Activated naive CD4-positive, alpha-beta T cell treated with anti-CD3 and anti-CD28 coated beads for 36 hours (primary cell): ENCODE measurements around the gene TNNT1. TPM values are rescaled to one million over a fixed set of nuclear protein-coding genes. Genes with fewer than 3 reads are reported as not detected.

ENCODE experiments used
- CTCF ChIA-PET: fragments of 350-600 bp; sonication (Branson Sonifier 250); formaldehyde crosslinking; loops from one replicate; lab custom pipeline; 2021; ENCODE audit warnings: antibody characterized with exemption; lab: Charles Lee
- DNase-seq: peaks from one replicate; pipeline ENCODE4 v3.0.0-alpha.2; 2020
- H3K27ac Mint-ChIP-seq: one replicate; pipeline ENCODE4 v1.8.0; 2021; ENCODE audit warnings: mild to moderate bottlenecking, mixed read lengths
- H3K27me3 Mint-ChIP-seq: one replicate; pipeline ENCODE4 v1.8.0; 2021; ENCODE audit warnings: low read depth, mixed read lengths
- H3K36me3 Mint-ChIP-seq: one replicate; pipeline ENCODE4 v1.8.0; 2021; ENCODE audit warnings: low read depth, mixed read lengths
- H3K4me1 Mint-ChIP-seq: one replicate; pipeline ENCODE4 v1.8.0; 2021; ENCODE audit warnings: low read depth, mixed read lengths
- H3K4me3 Mint-ChIP-seq: one replicate; pipeline ENCODE4 v1.8.0; 2021; ENCODE audit warnings: mild to moderate bottlenecking, moderate library complexity, mixed read lengths
- H3K9me3 Mint-ChIP-seq: one replicate; pipeline ENCODE4 v1.8.0; 2021; ENCODE audit warnings: mixed read lengths
- intact Hi-C: fragments of 100-400 bp; cut with micrococcal nuclease; formaldehyde crosslinking; loops from one replicate; pipeline ENCODE4 v1.15.1; 2023
- total RNA-seq, 2 experiments: library from RNA; stranded (reverse); gene quantifications; one replicate each; pipeline ENCODE4 v1.2.3, GENCODE V29; 2021

Gene TNNT1
- total RNA-seq = not detected

GRCh38 chr19:55149078-55150003 lies at the start of gene TNNT1:
TNNT1 (minus strand) TSS chr19:55149206; CDS start chr19:55147157, 2,049 bp downstream.
- Mint-ChIP-seq H3K36me3 (peaks cover 4% of the 10 kb centered on the region), H3K9me3 (peaks cover 14% of the 10 kb centered on the region), H3K27ac (no peak within 1 kb of the TSS), H3K4me1 (peaks cover 23% of the 10 kb centered on the region), H3K27me3 (peaks cover 39% of the 10 kb centered on the region), H3K4me3 (no peak within 1 kb of the TSS)
- intact Hi-C loops = loop anchor here (10.0 kb wide), 1 partner anchor 455 kb away; the partner anchor contains the start of genes ZNF524 and ZNF865
- CTCF ChIA-PET = no interaction called here
- no peak for DNase-seq

- Mint-ChIP-seq H3K4me1 (no peaks in the 10 kb centered on the region), H3K27me3 (peaks cover 16% of the 10 kb centered on the region), H3K4me3 (no peak overlapping the region), H3K36me3 (no peaks in the 10 kb centered on the region), H3K9me3 (no peaks in the 10 kb centered on the region), H3K27ac (no peak overlapping the region)
- CTCF ChIA-PET = interaction anchor here (1.0 kb wide), 1 partner anchor 94 kb away, joined by 3 read pairs; no protein-coding TSS in a partner anchor
- no peak for DNase-seq
- intact Hi-C loops = no loop called here
Observed at GRCh38 chr19:55198651-55199050, 49.6 kb upstream of the TNNT1 start.

- CTCF ChIA-PET = interaction anchor here (0.5 to 0.6 kb wide), 3 partner anchors 40 to 836 kb away, joined by 3 to 4 read pairs (median 3); no protein-coding TSS in a partner anchor
- Mint-ChIP-seq H3K36me3 (no peaks in the 10 kb centered on the region), H3K27me3 (peaks cover 16% of the 10 kb centered on the region), H3K27ac (no peak overlapping the region), H3K9me3 (no peaks in the 10 kb centered on the region), H3K4me1 (no peaks in the 10 kb centered on the region), H3K4me3 (no peak overlapping the region)
- intact Hi-C loops = no loop called here
- DNase-seq = no peak
Observed at GRCh38 chr19:55197528-55197927, 48.5 kb upstream of the TNNT1 start.

- Mint-ChIP-seq H3K4me3 (no peak overlapping the region), H3K4me1 (no peaks in the 10 kb centered on the region), H3K36me3 (no peaks in the 10 kb centered on the region), H3K9me3 (no peaks in the 10 kb centered on the region), H3K27me3 (peaks cover 17% of the 10 kb centered on the region), H3K27ac (no peak overlapping the region)
- no peak for DNase-seq
- intact Hi-C loops = no loop called here
- CTCF ChIA-PET = interaction anchor here (0.6 kb wide), 1 partner anchor 69 kb away, joined by 3 read pairs; no protein-coding TSS in a partner anchor
Observed at GRCh38 chr19:55196803-55197202, 47.8 kb upstream of the TNNT1 start.

GRCh38 chr19:55193481-55193880 lies 44.5 kb upstream of the TNNT1 start:
- intact Hi-C loops = no loop called here
- CTCF ChIA-PET = interaction anchor here (0.9 kb wide), 1 partner anchor 52 kb away, joined by 3 read pairs; no protein-coding TSS in a partner anchor
- H3K36me3 Mint-ChIP-seq = no peaks in the 10 kb centered on the region
- H3K27ac Mint-ChIP-seq = no peak overlapping the region
- peaks cover 9% of the 10 kb centered on the region for H3K27me3 Mint-ChIP-seq
- no peak overlapping the region for H3K4me3 Mint-ChIP-seq
- DNase-seq = no peak
- H3K4me1 Mint-ChIP-seq = peaks cover 6% of the 10 kb centered on the region
- H3K9me3 Mint-ChIP-seq = no peaks in the 10 kb centered on the region

GRCh38 chr19:55189403-55189835 lies 40.4 kb upstream of the TNNT1 start:
- no peak for DNase-seq
- H3K4me3 Mint-ChIP-seq = no peak overlapping the region
- no peaks in the 10 kb centered on the region for H3K36me3 Mint-ChIP-seq
- peaks cover 14% of the 10 kb centered on the region for H3K27me3 Mint-ChIP-seq
- no peaks in the 10 kb centered on the region for H3K9me3 Mint-ChIP-seq
- CTCF ChIA-PET = no interaction called here
- intact Hi-C loops = no loop called here
- H3K27ac Mint-ChIP-seq = no peak overlapping the region
- peaks cover 7% of the 10 kb centered on the region for H3K4me1 Mint-ChIP-seq

- no peaks in the 10 kb centered on the region for H3K9me3 Mint-ChIP-seq
- peaks cover 18% of the 10 kb centered on the region for H3K27me3 Mint-ChIP-seq
- CTCF ChIA-PET = no interaction called here
- H3K27ac Mint-ChIP-seq = no peak overlapping the region
- H3K36me3 Mint-ChIP-seq = no peaks in the 10 kb centered on the region
- H3K4me1 Mint-ChIP-seq = peaks cover 7% of the 10 kb centered on the region
- no peak for DNase-seq
- intact Hi-C loops = no loop called here
- H3K4me3 Mint-ChIP-seq = no peak overlapping the region
Observed at GRCh38 chr19:55188625-55189024, 39.6 kb upstream of the TNNT1 start.

GRCh38 chr19:55186080-55186479 lies 37.1 kb upstream of the TNNT1 start:
- no peak overlapping the region for H3K27ac Mint-ChIP-seq
- no peak overlapping the region for H3K4me3 Mint-ChIP-seq
- peaks cover 7% of the 10 kb centered on the region for H3K4me1 Mint-ChIP-seq
- CTCF ChIA-PET = no interaction called here
- H3K9me3 Mint-ChIP-seq = no peaks in the 10 kb centered on the region
- DNase-seq = no peak
- peaks cover 23% of the 10 kb centered on the region for H3K27me3 Mint-ChIP-seq
- no peaks in the 10 kb centered on the region for H3K36me3 Mint-ChIP-seq
- intact Hi-C loops = no loop called here

- CTCF ChIA-PET = no interaction called here
- DNase-seq = no peak
- Mint-ChIP-seq H3K36me3 (no peaks in the 10 kb centered on the region), H3K27ac (no peak overlapping the region), H3K27me3 (peaks cover 57% of the 10 kb centered on the region), H3K9me3 (no peaks in the 10 kb centered on the region), H3K4me3 (no peak overlapping the region), H3K4me1 (peaks cover 13% of the 10 kb centered on the region)
- intact Hi-C loops = no loop called here
Observed at GRCh38 chr19:55181740-55182139, 32.7 kb upstream of the TNNT1 start.

GRCh38 chr19:55179606-55180484 lies 30.8 kb upstream of the TNNT1 start, which contains the start of gene SYT5:
SYT5 (minus strand) TSS chr19:55180289; CDS start chr19:55179041, 1,248 bp downstream.
- Mint-ChIP-seq H3K27me3 (peaks cover 65% of the 10 kb centered on the region), H3K9me3 (no peaks in the 10 kb centered on the region), H3K36me3 (no peaks in the 10 kb centered on the region), H3K27ac (no peak within 1 kb of the TSS), H3K4me3 (peak within 1 kb of the TSS; percentile 58), H3K4me1 (peaks cover 14% of the 10 kb centered on the region)
- intact Hi-C loops = loop anchor here (2.0 kb wide), 2 partner anchors 37 to 79 kb away; partner anchors contain the start of gene PPP6R1
- CTCF ChIA-PET = no interaction called here
- DNase-seq = peak; percentile 69

GRCh38 chr19:55178781-55179599 lies 30.0 kb upstream of the TNNT1 start:
- peak overlapping the region; percentile 58 for H3K4me3 Mint-ChIP-seq
- peak; percentile 83 for DNase-seq
- intact Hi-C loops = loop anchor here (2.0 kb wide), 2 partner anchors 38 to 80 kb away; partner anchors contain the start of gene PPP6R1
- H3K9me3 Mint-ChIP-seq = no peaks in the 10 kb centered on the region
- H3K27ac Mint-ChIP-seq = no peak overlapping the region
- peaks cover 69% of the 10 kb centered on the region for H3K27me3 Mint-ChIP-seq
- no peaks in the 10 kb centered on the region for H3K36me3 Mint-ChIP-seq
- H3K4me1 Mint-ChIP-seq = peaks cover 18% of the 10 kb centered on the region
- CTCF ChIA-PET = no interaction called here
